HCT116 (cell line): Measurements from ENCODE around the gene DCHS2. TPM values are rescaled to one million over a fixed set of nuclear protein-coding genes. Genes with fewer than 3 reads are reported as not detected.

Source experiments
- ATAC-seq: fragments of 200-7000 bp; cut with Tn5 transposase; 2 replicates; pipeline ENCODE4 v1.9.1; 2020; ENCODE audit warnings: mild to moderate bottlenecking, moderate library complexity
- BruUV-seq: library from RNA; stranded (reverse); fragments of 400-500 nt; replicated peaks from 2 replicates; lab custom pipeline; 2021; lab: Mats Ljungman, UMichigan
- CTCF ChIA-PET: fragments of 300-600 bp; sonication (Branson Sonifier 250); formaldehyde crosslinking; loops from one replicate; lab custom pipeline; 2021; ENCODE audit warnings: antibody characterized with exemption; lab: Charles Lee
- POLR2A ChIA-PET: fragments of 300-600, 350-600 bp; sonication (Branson Sonifier 250); formaldehyde crosslinking; loops from one replicate; lab custom pipeline; 2021; ENCODE audit warnings: antibody characterized with exemption; lab: Charles Lee
- RAD21 ChIA-PET, 2 experiments: fragments of 300-600 bp; sonication (Branson Sonifier 250); formaldehyde crosslinking; loops; one replicate each; lab custom pipeline; 2023; ENCODE audit warnings: low total read pairs in 2 of 2; ENCODE audit not compliant: uncharacterized antibody in 2 of 2, unreplicated experiment in 2 of 2, low non-redundant PET in 1 of 2; lab: Charles Lee
- DNase-seq: peaks from one replicate; pipeline ENCODE4 v3.0.0-alpha.2; 2010; ENCODE audit warnings: low read depth, low spot score
- H2AFZ ChIP-seq: fragments of 200-600 bp; shearing (Covaris generic), sonication (generic); 2 replicates; pipeline ENCODE4 v1.6.1; 2017; ENCODE audit warnings: low read depth, mixed run types, mixed read lengths, antibody characterized with exemption, low read length; ENCODE audit not compliant: poor library complexity, severe bottlenecking
- H3K27ac ChIP-seq: 2 replicates; pipeline ENCODE4 v1.5.1; 2012; ENCODE audit warnings: low read depth, low read length
- H3K27me3 ChIP-seq: fragments of 200-600 bp; sonication (generic); 2 replicates; pipeline ENCODE4 v1.6.1; 2016; ENCODE audit warnings: mixed run types, low read length, mixed read lengths; ENCODE audit not compliant: insufficient read depth
- H3K36me3 ChIP-seq, 2 experiments: fragments of 200-500 bp in 1 of 2; fragments of 200-600 bp in 1 of 2; sonication (Bioruptor generic) in 1 of 2; sonication (generic) in 1 of 2; 2 replicates each; pipeline versions ENCODE4 v1.5.1 to v1.6.1; 2014 to 2016; ENCODE audit warnings: low read length in 2 of 2, inconsistent platforms in 1 of 2, mixed read lengths in 1 of 2, mixed run types in 1 of 2; ENCODE audit not compliant: insufficient read depth in 2 of 2, control insufficient read depth in 1 of 2
- H3K4me1 ChIP-seq, 2 experiments: fragments of 200-600 bp in 1 of 2; sonication (generic) in 1 of 2; 2 replicates each; pipeline versions ENCODE4 v1.5.1 to v1.6.1; 2012 to 2017; ENCODE audit warnings: low read length in 2 of 2, inconsistent platforms in 1 of 2, mild to moderate bottlenecking in 1 of 2, mixed read lengths in 1 of 2, mixed run types in 1 of 2, moderate library complexity in 1 of 2; ENCODE audit not compliant: insufficient read depth in 2 of 2, control insufficient read depth in 1 of 2
- H3K4me2 ChIP-seq: fragments of 200-600 bp; sonication (generic); 2 replicates; pipeline ENCODE4 v1.6.1; 2017; ENCODE audit warnings: mixed run types, low read length, mixed read lengths
- H3K4me3 ChIP-seq, 2 experiments: fragments of 200-600 bp in 1 of 2; sonication (generic) in 1 of 2; replicated peaks in 1 of 2; 2 replicates each; pipeline ENCODE4 v1.5.1; 2011 to 2016; ENCODE audit warnings: low read length in 2 of 2, control low read depth in 1 of 2, low read depth in 1 of 2, mild to moderate bottlenecking in 1 of 2, mixed read lengths in 1 of 2, mixed run types in 1 of 2
- H3K79me2 ChIP-seq: fragments of 200-600 bp; sonication (generic); 2 replicates; pipeline ENCODE4 v1.6.1; 2017; ENCODE audit warnings: mild to moderate bottlenecking, mixed run types, low read length, moderate library complexity, mixed read lengths; ENCODE audit not compliant: insufficient read depth
- H3K9ac ChIP-seq: fragments of 200-600 bp; sonication (generic); 2 replicates; pipeline ENCODE4 v1.6.1; 2016; ENCODE audit warnings: low read length, mixed read lengths
- H3K9me2 ChIP-seq: fragments of 200-600 bp; sonication (generic), shearing (Covaris generic); 2 replicates; pipeline ENCODE4 v1.6.1; 2017; ENCODE audit warnings: mixed run types, mild to moderate bottlenecking, moderate library complexity; ENCODE audit not compliant: insufficient read depth
- H3K9me3 ChIP-seq, 2 experiments: fragments of 200-500 bp in 1 of 2; fragments of 200-600 bp in 1 of 2; sonication (Bioruptor generic) in 1 of 2; sonication (generic) in 1 of 2; 2 replicates each; pipeline ENCODE4 v1.6.1; 2014 to 2017; ENCODE audit warnings: low read length in 2 of 2, mixed read lengths in 2 of 2, inconsistent platforms in 1 of 2, low read depth in 1 of 2, mild to moderate bottlenecking in 1 of 2, mixed run types in 1 of 2, moderate library complexity in 1 of 2; ENCODE audit not compliant: control insufficient read depth in 1 of 2, insufficient read depth in 1 of 2
- H4K20me1 ChIP-seq: fragments of 200-600 bp; sonication (generic), shearing (Covaris generic); 2 replicates; pipeline ENCODE4 v1.6.1; 2017; ENCODE audit warnings: mixed run types, mild to moderate bottlenecking, moderate library complexity; ENCODE audit not compliant: insufficient read depth
- CBX3 ChIP-seq: IDR thresholded peaks from 2 replicates; pipeline ENCODE4 v1.6.1; 2012; ENCODE audit warnings: low read depth
- CEBPB ChIP-seq: IDR thresholded peaks from 2 replicates; pipeline ENCODE4 v1.6.1; 2012; ENCODE audit warnings: low read depth
- CTCF ChIP-seq, 3 experiments: fragments of 200-600 bp in 1 of 3; sonication (generic) in 1 of 3; IDR thresholded peaks in 2 of 3; conservative IDR thresholded peaks in 1 of 3; 2 replicates each; pipeline ENCODE4 v1.5.1; 2012 to 2017; ENCODE audit warnings: low read depth in 2 of 3, low read length in 2 of 3, antibody characterized with exemption in 1 of 3, borderline replicate concordance in 1 of 3, control low read depth in 1 of 3, mild to moderate bottlenecking in 1 of 3, mixed read lengths in 1 of 3, mixed run types in 1 of 3, moderate library complexity in 1 of 3; ENCODE audit not compliant: insufficient read depth in 1 of 3
- EGR1 ChIP-seq: IDR thresholded peaks from 2 replicates; pipeline ENCODE4 v1.6.1; 2012; ENCODE audit warnings: low read depth
- ELF1 ChIP-seq: IDR thresholded peaks from 2 replicates; pipeline ENCODE4 v1.6.1; 2012; ENCODE audit warnings: low read depth, borderline replicate concordance
- EZH2 ChIP-seq: fragments of 200-600 bp; sonication (generic); IDR thresholded peaks from 2 replicates; pipeline ENCODE4 v1.6.1; 2017; ENCODE audit warnings: antibody characterized with exemption, mixed run types
- EZH2phosphoT487 ChIP-seq: fragments of 200-600 bp; IDR thresholded peaks from 2 replicates; pipeline ENCODE4 v1.6.1; 2018; ENCODE audit warnings: antibody characterized with exemption, borderline replicate concordance
- FOSL1 ChIP-seq: IDR thresholded peaks from 2 replicates; pipeline ENCODE4 v1.6.1; 2012; ENCODE audit warnings: low read depth
- MAX ChIP-seq: IDR thresholded peaks from 2 replicates; pipeline ENCODE4 v1.6.1; 2012
- POLR2A ChIP-seq: IDR thresholded peaks from 2 replicates; pipeline ENCODE4 v1.7.0; 2011; ENCODE audit warnings: borderline replicate concordance; ENCODE audit not compliant: insufficient read depth, insufficient read length; ENCODE audit errors: extremely low read depth
- POLR2AphosphoS5 ChIP-seq: IDR thresholded peaks from 2 replicates; pipeline ENCODE4 v1.6.1; 2011; ENCODE audit warnings: mild to moderate bottlenecking, low read depth, low read length, moderate library complexity
- RAD21 ChIP-seq: IDR thresholded peaks from 2 replicates; pipeline ENCODE4 v1.6.1; 2012; ENCODE audit warnings: low read depth, mild to moderate bottlenecking
- REST ChIP-seq: IDR thresholded peaks from 2 replicates; pipeline ENCODE4 v1.6.1; 2012; ENCODE audit warnings: low read depth
- SIN3A ChIP-seq: IDR thresholded peaks from 2 replicates; pipeline ENCODE4 v1.6.1; 2012; ENCODE audit warnings: low read depth
- SP1 ChIP-seq: IDR thresholded peaks from 2 replicates; pipeline ENCODE4 v1.6.1; 2012; ENCODE audit warnings: low read depth
- SRF ChIP-seq: IDR thresholded peaks from 2 replicates; pipeline ENCODE4 v1.6.1; 2012; ENCODE audit warnings: low read depth
- TCF7L2 ChIP-seq: IDR thresholded peaks from 2 replicates; pipeline ENCODE4 v1.7.0; 2011; ENCODE audit warnings: borderline replicate concordance, inconsistent platforms; ENCODE audit not compliant: insufficient read depth, insufficient read length; ENCODE audit errors: extremely low read depth
- YY1 ChIP-seq: IDR thresholded peaks from 2 replicates; pipeline ENCODE4 v1.6.1; 2011; ENCODE audit warnings: low read length, low read depth, moderate library complexity, mild to moderate bottlenecking; ENCODE audit not compliant: insufficient replicate concordance; ENCODE audit errors: extremely low read depth
- ZFX ChIP-seq: fragments of 450-650 bp; IDR thresholded peaks from 2 replicates; pipeline ENCODE4 v1.6.1; 2017
- ZNF274 ChIP-seq: fragments of 200-500 bp; sonication (Bioruptor generic); IDR thresholded peaks from 2 replicates; pipeline ENCODE4 v1.6.1; 2014; ENCODE audit warnings: mild to moderate bottlenecking, low read depth, low read length, inconsistent platforms
- intact Hi-C: fragments of 100-400 bp; cut with micrococcal nuclease; formaldehyde crosslinking; loops from 2 replicates; pipeline ENCODE4 v1.10.0; 2022
- total RNA-seq: library from RNA; stranded (reverse); gene quantifications from one replicate; pipeline ENCODE4 v1.2.1, GENCODE V29; 2021; ENCODE audit not compliant: unreplicated experiment

DCHS2 gene
- total RNA-seq, 1 experiment from 2014 or later, result 0.05 TPM

GRCh38 chr4:154277172-154277571 is 214.4 kb downstream of the DCHS2 start:
- BruUV-seq, result no TSS peak
- CTCF ChIA-PET, result no interaction called here
- H3K4me2 ChIP-seq, result no peak overlapping the region

More at GRCh38 chr4:154277172-154277571, 214.4 kb downstream of the DCHS2 start:
- ATAC-seq, result no peak
- Histone ChIP-seq H3K9ac (no peak overlapping the region), H3K27me3 (no peaks in the 10 kb centered on the region), H3K4me1 (no peaks in the 10 kb centered on the region), H3K36me3 (no peaks in the 10 kb centered on the region), H3K79me2 (no peaks in the 10 kb centered on the region), H2AFZ (no peak overlapping the region), H4K20me1 (no peaks in the 10 kb centered on the region), H3K9me3 (no peaks in the 10 kb centered on the region), H3K4me3 (no peak overlapping the region), H3K27ac (no peak overlapping the region), H3K9me2 (no peaks in the 10 kb centered on the region)
- intact Hi-C loops, result no loop called here
- ChIA-PET POLR2A (no interaction called here), RAD21 (no interaction called here)
- DNase-seq, result no peak
- TF ChIP-seq CTCF (IDR thresholded peaks at IDR 0.05 in 2 of 3, conservative IDR thresholded peaks at IDR 0.05 in 1 of 3; ENCODE audit: borderline replicate concordance in 1 of 3, insufficient read depth in 1 of 3, low read depth in 2 of 3, low read length in 2 of 3) (no peak), MAX (no peak), FOSL1 (no peak), REST (no peak), POLR2AphosphoS5 (no peak), EZH2 (no peak), EGR1 (no peak), SRF (no peak), SP1 (no peak), ZNF274 (no peak), CEBPB (no peak), SIN3A (no peak), YY1 (no peak), ELF1 (no peak), RAD21 (no peak), ZFX (no peak), CBX3 (no peak), EZH2phosphoT487 (no peak), TCF7L2 (no peak), POLR2A (no peak)
